ENCODE data around the gene UBR4.

The UBR4 gene

GRCh38 chr1:19213580-19213979 lies 3.5 kb upstream of the UBR4 start:
- DNase-seq (ENCODE audit: low read depth) = no peak
- no peak for TF ChIP-seq CTCF (conservative IDR thresholded peaks at IDR 0.05; ENCODE audit: low read depth, low read length)
- no peak overlapping the region for H3K4me3 ChIP-seq (ENCODE audit: low read length)

DNA sequence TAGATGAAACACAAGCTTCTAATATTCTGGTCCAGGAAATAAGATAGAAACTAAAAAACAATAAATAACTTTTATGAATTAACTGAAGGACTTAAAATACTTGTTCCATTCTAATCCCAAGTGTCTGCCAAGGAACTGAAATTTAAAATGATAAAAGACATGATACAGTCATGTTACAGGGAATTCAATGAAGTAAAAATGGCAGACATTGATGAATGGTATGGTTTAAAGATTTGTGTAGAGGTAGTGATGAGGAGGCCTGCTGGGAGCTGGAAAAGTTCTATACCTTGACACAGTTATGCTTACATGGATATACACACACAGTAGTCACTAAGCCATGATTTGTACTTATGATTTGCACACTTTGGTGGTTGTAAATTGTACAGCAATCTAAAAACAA lies 2.1 kb upstream of the UBR4 start:
- H3K4me3 ChIP-seq (ENCODE audit: low read length) = no peak overlapping the region
- DNase-seq (ENCODE audit: low read depth) = no peak
- TF ChIP-seq CTCF (conservative IDR thresholded peaks at IDR 0.05; ENCODE audit: low read depth, low read length) = no peak

DNA sequence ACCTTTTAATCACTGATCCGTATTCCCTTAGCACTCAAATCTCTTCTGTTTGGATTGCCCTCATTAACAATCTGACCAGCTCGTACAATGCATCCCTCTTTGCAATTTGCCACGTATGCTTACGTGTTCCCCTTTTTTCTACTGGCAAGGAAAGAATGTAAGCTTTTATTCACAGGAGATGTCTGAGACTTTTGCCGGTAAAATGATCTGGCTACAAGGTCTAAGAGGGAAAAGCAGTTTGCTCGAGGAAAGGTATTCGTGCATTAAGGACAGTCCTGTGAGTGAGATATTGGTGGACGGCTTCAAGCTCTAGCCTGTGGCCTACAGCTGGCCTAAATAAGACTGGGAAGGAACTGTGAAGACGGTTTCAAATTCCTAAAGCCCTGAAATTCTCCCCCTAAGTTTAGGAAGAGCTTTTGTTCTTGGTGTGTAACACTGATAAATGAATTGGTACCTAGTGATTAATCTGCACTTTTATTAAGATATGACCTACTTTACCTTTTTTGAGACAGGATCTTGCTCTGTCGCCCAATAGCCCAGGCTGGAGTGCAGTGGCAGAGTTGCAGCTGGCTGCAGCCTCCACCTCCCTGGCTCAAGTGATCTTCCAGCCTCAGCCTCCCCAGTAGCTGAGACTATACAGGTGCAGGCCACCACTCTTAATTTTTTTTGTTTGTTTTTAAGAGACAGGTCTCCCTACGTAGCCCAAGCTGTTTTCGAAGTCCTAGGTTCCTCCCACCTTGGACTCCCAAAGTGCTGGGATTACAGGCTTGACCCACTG lies 895 bp upstream of the UBR4 start:
- TF ChIP-seq CTCF (conservative IDR thresholded peaks at IDR 0.05; ENCODE audit: low read depth, low read length) = no peak
- peak; percentile 2 for DNase-seq (ENCODE audit: low read depth)
- H3K4me3 ChIP-seq (ENCODE audit: low read length) = peak overlapping the region; percentile 93

DNA sequence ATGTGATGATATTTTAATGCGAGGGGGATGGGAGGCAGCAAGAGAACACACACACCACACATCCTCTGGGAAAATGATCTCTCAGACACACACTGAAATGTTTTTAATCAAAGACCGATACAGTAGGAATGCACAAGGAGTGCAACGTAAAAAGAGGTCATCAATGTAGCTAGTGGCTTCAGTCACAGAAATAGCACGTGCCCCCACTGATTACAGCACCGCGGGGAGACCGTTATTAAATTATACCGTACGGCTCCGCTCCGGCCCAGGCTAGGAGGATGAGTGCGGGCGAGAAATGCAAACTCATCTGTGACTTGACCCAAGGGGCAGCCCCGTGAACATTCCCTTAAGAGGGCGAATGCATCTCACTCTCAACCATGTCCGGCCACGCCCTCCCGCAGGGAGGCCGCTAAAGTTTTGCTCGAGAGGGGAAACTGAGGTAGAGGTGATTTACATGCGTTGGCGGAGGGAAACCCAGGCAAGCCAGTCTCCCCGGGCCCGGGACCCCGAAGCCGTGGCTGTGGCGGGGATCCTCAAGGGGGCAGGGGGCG lies 552 bp downstream of the UBR4 start:
- DNase-seq (ENCODE audit: low read depth) = peak; percentile 9
- no peak for TF ChIP-seq CTCF (conservative IDR thresholded peaks at IDR 0.05; ENCODE audit: low read depth, low read length)
- peak overlapping the region; percentile 93 for H3K4me3 ChIP-seq (ENCODE audit: low read length)

- H3K4me3 ChIP-seq (ENCODE audit: low read length) = peak overlapping the region; percentile 93
- TF ChIP-seq CTCF (conservative IDR thresholded peaks at IDR 0.05; ENCODE audit: low read depth, low read length) = no peak
- DNase-seq (ENCODE audit: low read depth) = peak; percentile 11
These were observed 1.2 kb downstream of the UBR4 start for GRCh38 chr1:19208710-19209438.

DNA sequence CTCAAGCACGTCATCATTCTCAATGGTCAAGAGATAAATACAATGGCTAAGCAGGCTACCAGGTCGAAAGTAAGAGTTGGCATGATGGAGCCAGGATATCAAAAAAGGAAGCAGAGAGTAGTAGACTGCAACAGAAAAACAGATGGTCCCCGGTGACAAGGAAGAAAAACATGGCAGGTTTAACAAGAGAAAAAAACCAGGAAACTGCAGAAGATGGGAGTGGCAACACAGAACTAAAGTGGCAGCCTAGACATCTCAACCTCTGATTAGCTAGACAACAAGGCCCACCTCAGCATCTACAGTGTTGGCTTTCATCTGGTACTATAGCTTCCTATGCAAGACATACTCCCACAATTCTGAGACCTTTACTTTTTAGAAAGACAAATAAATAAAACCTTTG lies 3.1 kb downstream of the UBR4 start:
- no peak for DNase-seq (ENCODE audit: low read depth)
- no peak overlapping the region for H3K4me3 ChIP-seq (ENCODE audit: low read length)
- no peak for TF ChIP-seq CTCF (conservative IDR thresholded peaks at IDR 0.05; ENCODE audit: low read depth, low read length)

Data from retinal pigment epithelial cell (primary cell).